Measurements from ENCODE around the gene HLTF.

The HLTF gene

GRCh38 chr3:149003653-149004305, 82.6 kb downstream of the HLTF start:
- H3K4me3 ChIP-seq (ENCODE audit: low read length) = no peak overlapping the region
- no peak for TF ChIP-seq CTCF (conservative IDR thresholded peaks at IDR 0.05; ENCODE audit: low read depth, low read length)
- no peak for DNase-seq (ENCODE audit: low read depth)

- no peak overlapping the region for H3K4me3 ChIP-seq (ENCODE audit: low read length)
- no peak for DNase-seq (ENCODE audit: low read depth)
- TF ChIP-seq CTCF (conservative IDR thresholded peaks at IDR 0.05; ENCODE audit: low read depth, low read length) = no peak
These were observed 84.6 kb downstream of the HLTF start for GRCh38 chr3:149001727-149002126.

- H3K4me3 ChIP-seq (ENCODE audit: low read length) = no peak overlapping the region
- DNase-seq (ENCODE audit: low read depth) = no peak
- TF ChIP-seq CTCF (conservative IDR thresholded peaks at IDR 0.05; ENCODE audit: low read depth, low read length) = no peak
These were observed 86.1 kb downstream of the HLTF start for GRCh38 chr3:149000206-149000745.

- no peak for TF ChIP-seq CTCF (conservative IDR thresholded peaks at IDR 0.05; ENCODE audit: low read depth, low read length)
- H3K4me3 ChIP-seq (ENCODE audit: low read length) = no peak overlapping the region
- DNase-seq (ENCODE audit: low read depth) = no peak
These were observed 86.5 kb downstream of the HLTF start for GRCh38 chr3:148999806-149000205.

- no peak for DNase-seq (ENCODE audit: low read depth)
- H3K4me3 ChIP-seq (ENCODE audit: low read length) = no peak overlapping the region
- TF ChIP-seq CTCF (conservative IDR thresholded peaks at IDR 0.05; ENCODE audit: low read depth, low read length) = no peak
These were observed 87.5 kb downstream of the HLTF start for GRCh38 chr3:148998715-148999423.

- TF ChIP-seq CTCF (conservative IDR thresholded peaks at IDR 0.05; ENCODE audit: low read depth, low read length) = no peak
- DNase-seq (ENCODE audit: low read depth) = no peak
- H3K4me3 ChIP-seq (ENCODE audit: low read length) = no peak overlapping the region
These were observed 88.0 kb downstream of the HLTF start for GRCh38 chr3:148998297-148998696.

- no peak for DNase-seq (ENCODE audit: low read depth)
These were observed 88.7 kb downstream of the HLTF start for GRCh38 chr3:148997623-148998022.

More at GRCh38 chr3:148997623-148998022, 88.7 kb downstream of the HLTF start:
- no peak overlapping the region for H3K4me3 ChIP-seq (ENCODE audit: low read length)
- TF ChIP-seq CTCF (conservative IDR thresholded peaks at IDR 0.05; ENCODE audit: low read depth, low read length) = no peak

Data from retinal pigment epithelial cell (primary cell).